Measurements from ENCODE around the gene RPS10. TPM values are rescaled to one million over a fixed set of nuclear protein-coding genes. Genes with fewer than 3 reads are reported as not detected.

RPS10 gene
- total and polyA plus RNA-seq, 2 of the 8 experiments (the other 6 are each of a cell fraction or from before 2014, with no cell fraction given) = 2,408 to 11,142 TPM

DNA sequence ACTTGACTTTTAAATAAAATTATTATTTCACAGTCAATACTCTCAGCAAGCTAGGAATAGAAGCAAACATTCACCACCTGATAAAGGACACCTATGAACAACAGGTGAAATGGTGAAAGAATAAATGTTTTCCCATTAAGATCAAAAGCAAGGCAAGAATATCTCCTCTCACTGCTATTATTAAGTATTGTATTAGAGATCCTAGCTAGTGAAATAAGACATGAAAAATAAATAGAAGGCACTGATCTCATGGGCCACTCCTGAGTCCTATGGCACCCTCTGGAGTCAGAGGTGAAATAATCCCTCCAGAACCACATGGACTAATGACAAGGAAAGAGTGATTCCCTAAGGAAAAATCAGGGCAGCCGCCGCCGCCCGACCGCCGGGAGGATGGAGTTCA is 29.4 kb downstream of the RPS10 start:
- H3K23ac ChIP-seq (ENCODE audit: insufficient read length) = no peak overlapping the region
- no peak overlapping the region for H3K56ac ChIP-seq (replicated peaks; ENCODE audit: insufficient read length, low read depth, low read length)
- no peak overlapping the region for H3K27ac ChIP-seq (ENCODE audit: low read depth, low read length)
- H2BK12ac ChIP-seq (ENCODE audit: low read depth, low read length) = no peak overlapping the region
- peaks cover 2% of the 10 kb centered on the region; the same call in 1 of the 2 replicates for H3K23me2 ChIP-seq (ENCODE audit: low read depth, low read length)
- H2AK5ac ChIP-seq (ENCODE audit: low read depth, low read length) = no peak overlapping the region
- DNase-seq (ENCODE audit: low read depth in 1 of 2, low spot score in 2 of 2) (no peak), FAIRE-seq (no peak)
- H3K9me3 ChIP-seq (ENCODE audit: insufficient read depth in 2 of 2, low read depth in 1 of 2, low read length in 1 of 2) = peaks cover 4 to 7% of the 10 kb centered on the region in 2 experiments; a peak in 1 of 4 replicates
- H4K20me1 ChIP-seq (replicated peaks in 1 of 2; ENCODE audit: control insufficient read depth in 1 of 2, insufficient read depth in 2 of 2, low read length in 2 of 2) = no peaks in the 10 kb centered on the region
- H3K36me3 ChIP-seq (ENCODE audit: control insufficient read depth in 2 of 4, insufficient read depth in 4 of 4, low read length in 3 of 4) = no peaks in the 10 kb centered on the region
- H3K9ac ChIP-seq (replicated peaks in 1 of 4; ENCODE audit: extremely low read depth in 1 of 4, low read depth in 3 of 4, low read length in 3 of 4) = no peak overlapping the region
- no peaks in the 10 kb centered on the region for H3K79me1 ChIP-seq (ENCODE audit: low read depth, low read length)
- H3K4me3 ChIP-seq (ENCODE audit: extremely low read depth in 1 of 4, insufficient read depth in 2 of 4, low read depth in 3 of 4, low read length in 4 of 4) = no peak overlapping the region
- H3K27me3 ChIP-seq (replicated peaks in 1 of 4; ENCODE audit: control insufficient read depth in 3 of 4, extremely low read depth in 1 of 4, insufficient read depth in 3 of 4, low read length in 3 of 4) = no peaks in the 10 kb centered on the region
- no peak overlapping the region for H4K8ac ChIP-seq (ENCODE audit: extremely low read depth, insufficient read depth, low read length)
- H2BK5ac ChIP-seq (ENCODE audit: low read depth, low read length) = no peak overlapping the region
- H4K5ac ChIP-seq (ENCODE audit: insufficient read length, low read depth, low read length) = no peak overlapping the region
- no peak overlapping the region for H2BK15ac ChIP-seq (ENCODE audit: low read length)
- ChIA-PET CTCF (ENCODE audit: partially characterized antibody) (interaction anchor here (2.0 kb wide), 1 partner anchor 147 kb away, joined by 8 read pairs; the partner anchor contains the start of gene SMIM29), POLR2A (ENCODE audit: partially characterized antibody) (interaction anchor here (1.2 to 9.4 kb wide), 3 partner anchors 14 to 160 kb away, joined by 4 to 108 read pairs (median 5); partner anchors contain the start of gene HMGA1)
- no peak overlapping the region for H3K18ac ChIP-seq (ENCODE audit: extremely low read depth, low read length)
- 89% methylated on average over 6 of the region's 6 CpGs; no CpG with 5 or more reads in 1 of the 2 experiments for WGBS, 2 experiments (ENCODE audit: extremely low coverage in 1 of 2, insufficient coverage in 1 of 2, insufficient read length in 1 of 2, insufficient replicate concordance in 2 of 2, low coverage in 1 of 2, low lambda C conversion rate in 2 of 2, missing lambda C conversion rate in 1 of 2)
- no peak overlapping the region for H4K91ac ChIP-seq (replicated peaks; ENCODE audit: insufficient read length, low read length)
- no peak overlapping the region for H2AFZ ChIP-seq (ENCODE audit: low read length)
- no peak overlapping the region for H3K4me2 ChIP-seq (ENCODE audit: insufficient read depth in 1 of 2, low read depth in 2 of 2, low read length in 2 of 2)
- H2BK120ac ChIP-seq (replicated peaks; ENCODE audit: low read depth, low read length) = no peak overlapping the region
- H3K79me2 ChIP-seq (ENCODE audit: control insufficient read depth in 1 of 2, insufficient read depth in 2 of 2, low read length in 2 of 2) = peaks cover 0 to 3% of the 10 kb centered on the region in 2 experiments; a peak in 1 of 4 replicates
- H3K14ac ChIP-seq (ENCODE audit: insufficient read length) = no peak overlapping the region
- H2BK20ac ChIP-seq (ENCODE audit: low read length) = no peak overlapping the region
- H3K4me1 ChIP-seq (replicated peaks in 1 of 4; ENCODE audit: control insufficient read depth in 3 of 4, insufficient read depth in 4 of 4, low read length in 3 of 4) = no peaks in the 10 kb centered on the region
- no peak overlapping the region for H3K4ac ChIP-seq (replicated peaks; ENCODE audit: insufficient read length, low read depth, low read length)
- no peak for TF ChIP-seq KDM4A (IDR thresholded peaks at IDR 0.05; ENCODE audit: low read depth, low read length, severe bottlenecking)
- TF ChIP-seq BRCA1 (IDR thresholded peaks at IDR 0.05; ENCODE audit: low read depth, low read length) = no peak
- no peak for TF ChIP-seq SUZ12 (IDR thresholded peaks at IDR 0.05; ENCODE audit: low read length)
- TF ChIP-seq HDAC6 (IDR thresholded peaks at IDR 0.05; ENCODE audit: low read depth, low read length) = no peak
- TF ChIP-seq CBX5 (IDR thresholded peaks at IDR 0.05; ENCODE audit: low read depth, low read length) = no peak
- TF ChIP-seq, protein P1, sequence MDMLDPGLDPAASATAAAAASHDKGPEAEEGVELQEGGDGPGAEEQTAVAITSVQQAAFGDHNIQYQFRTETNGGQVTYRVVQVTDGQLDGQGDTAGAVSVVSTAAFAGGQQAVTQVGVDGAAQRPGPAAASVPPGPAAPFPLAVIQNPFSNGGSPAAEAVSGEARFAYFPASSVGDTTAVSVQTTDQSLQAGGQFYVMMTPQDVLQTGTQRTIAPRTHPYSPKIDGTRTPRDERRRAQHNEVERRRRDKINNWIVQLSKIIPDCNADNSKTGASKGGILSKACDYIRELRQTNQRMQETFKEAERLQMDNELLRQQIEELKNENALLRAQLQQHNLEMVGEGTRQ (IDR thresholded peaks at IDR 0.05; ENCODE audit: low read length) = no peak
- TF ChIP-seq EZH2 (IDR thresholded peaks at IDR 0.05; ENCODE audit: low read depth, low read length, severe bottlenecking) = no peak
- no peak for TF ChIP-seq NANOG (IDR thresholded peaks at IDR 0.05; ENCODE audit: insufficient read depth, low read depth, low read length, poor library complexity, severe bottlenecking)
- TF ChIP-seq, protein P2, sequence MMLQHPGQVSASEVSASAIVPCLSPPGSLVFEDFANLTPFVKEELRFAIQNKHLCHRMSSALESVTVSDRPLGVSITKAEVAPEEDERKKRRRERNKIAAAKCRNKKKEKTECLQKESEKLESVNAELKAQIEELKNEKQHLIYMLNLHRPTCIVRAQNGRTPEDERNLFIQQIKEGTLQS (IDR thresholded peaks at IDR 0.05; ENCODE audit: insufficient read depth, low read depth, low read length) = no peak
- no peak for TF ChIP-seq RNF2 (IDR thresholded peaks at IDR 0.05; ENCODE audit: borderline replicate concordance, low read depth, low read length, missing control alignments, poor library complexity, severe bottlenecking)
- no peak for TF ChIP-seq JUND (IDR thresholded peaks at IDR 0.05; ENCODE audit: low read length)
- TF ChIP-seq BACH1 (IDR thresholded peaks at IDR 0.05; ENCODE audit: low read length) = no peak
